ENCODE data around the gene PPIL6.

PPIL6 gene

DNA sequence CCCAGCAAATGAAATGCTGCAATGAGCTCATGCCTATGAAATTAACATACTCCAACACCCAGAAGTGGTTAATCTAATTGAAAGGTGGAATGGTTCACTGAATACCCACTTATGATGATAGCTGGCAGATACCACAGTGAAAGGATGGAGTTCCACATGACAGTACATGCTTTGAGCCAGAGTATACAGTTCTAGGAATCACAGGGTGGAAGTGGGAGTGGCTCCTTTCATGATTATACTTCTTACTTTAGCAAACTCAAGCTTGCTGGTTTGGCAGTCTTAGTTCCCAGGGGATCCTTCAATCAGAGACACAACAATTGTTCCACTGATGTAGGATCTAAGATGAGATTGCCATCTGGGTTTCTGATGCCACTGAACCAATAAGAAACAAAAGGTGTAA, 79.6 kb downstream of the PPIL6 start:
- FAIRE-seq: no peak

DNA sequence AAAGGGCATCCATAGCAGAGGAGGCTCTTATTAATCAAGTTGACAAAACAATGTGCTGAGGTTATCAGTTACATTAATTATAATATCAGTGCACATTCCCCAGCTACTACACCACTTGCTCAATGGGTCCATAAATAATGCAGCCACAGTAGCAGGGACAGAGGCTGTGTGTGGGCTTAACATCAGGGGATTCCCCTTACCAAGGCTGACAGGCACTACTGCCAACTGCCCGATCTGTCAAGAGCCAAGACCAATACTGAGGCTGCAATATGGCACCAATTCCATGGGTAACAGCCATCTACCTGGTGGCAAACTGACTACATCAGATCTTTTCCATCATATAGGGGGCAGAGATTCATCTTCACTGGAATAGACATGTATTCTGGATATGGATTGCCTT, 80.1 kb downstream of the PPIL6 start:
- FAIRE-seq: no peak

DNA sequence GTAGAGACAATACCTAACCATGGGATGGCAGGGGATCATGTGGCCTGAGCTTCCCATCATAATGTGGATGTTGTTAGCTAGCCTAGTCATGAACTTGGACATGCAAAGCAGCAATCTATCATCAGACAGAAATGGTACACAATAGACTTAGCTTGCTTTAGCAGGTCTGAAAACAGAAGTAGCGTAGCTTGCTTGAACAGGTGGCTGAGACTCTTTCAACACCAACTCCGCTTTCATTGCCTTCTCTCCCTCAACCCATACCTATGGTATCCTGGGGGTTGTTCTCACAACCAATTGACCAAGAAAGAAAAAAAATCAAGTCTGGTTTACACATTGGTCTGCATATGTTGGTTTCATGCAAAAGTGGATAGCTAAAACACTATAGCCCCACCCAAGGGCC, 81.2 kb downstream of the PPIL6 start:
- FAIRE-seq: no peak

DNA sequence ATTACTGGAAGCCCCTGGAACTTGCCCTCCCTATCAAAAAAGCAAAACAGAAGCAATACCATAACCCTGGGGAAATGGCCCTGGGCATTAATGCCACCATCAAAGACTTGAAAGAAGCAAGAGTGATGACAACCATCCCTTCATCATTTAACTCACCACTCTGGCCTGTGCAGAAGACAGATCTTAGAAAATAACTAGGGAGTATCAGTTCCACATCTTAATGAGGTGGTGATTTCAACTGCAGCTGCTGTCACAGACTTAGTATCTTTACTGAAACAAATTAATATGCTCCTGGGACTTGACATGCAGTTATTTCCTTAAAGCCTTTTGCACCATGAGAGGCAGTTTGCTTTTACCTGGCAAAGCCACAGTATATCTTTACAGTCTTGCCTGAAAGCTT, 82.2 kb downstream of the PPIL6 start:
- no peak for FAIRE-seq

DNA sequence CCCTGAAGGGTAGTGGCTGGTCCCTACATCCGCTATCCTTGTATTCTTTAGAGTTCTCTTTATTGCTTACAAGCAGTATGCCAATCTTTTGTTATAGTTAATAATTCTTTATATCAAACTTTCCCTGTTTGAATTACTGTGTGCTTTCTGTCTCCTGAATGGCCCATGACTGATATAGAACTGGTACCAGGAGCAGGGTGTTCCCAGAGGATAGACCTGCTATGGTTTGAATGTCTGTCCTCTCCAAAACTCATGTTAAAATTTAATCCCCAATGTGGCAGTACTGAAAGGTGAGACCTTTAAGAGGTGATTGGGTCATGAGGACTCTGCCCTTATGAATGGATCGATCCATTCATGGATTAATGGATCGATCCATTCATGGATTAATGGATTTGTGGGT, 84.2 kb downstream of the PPIL6 start:
- FAIRE-seq: no peak

DNA sequence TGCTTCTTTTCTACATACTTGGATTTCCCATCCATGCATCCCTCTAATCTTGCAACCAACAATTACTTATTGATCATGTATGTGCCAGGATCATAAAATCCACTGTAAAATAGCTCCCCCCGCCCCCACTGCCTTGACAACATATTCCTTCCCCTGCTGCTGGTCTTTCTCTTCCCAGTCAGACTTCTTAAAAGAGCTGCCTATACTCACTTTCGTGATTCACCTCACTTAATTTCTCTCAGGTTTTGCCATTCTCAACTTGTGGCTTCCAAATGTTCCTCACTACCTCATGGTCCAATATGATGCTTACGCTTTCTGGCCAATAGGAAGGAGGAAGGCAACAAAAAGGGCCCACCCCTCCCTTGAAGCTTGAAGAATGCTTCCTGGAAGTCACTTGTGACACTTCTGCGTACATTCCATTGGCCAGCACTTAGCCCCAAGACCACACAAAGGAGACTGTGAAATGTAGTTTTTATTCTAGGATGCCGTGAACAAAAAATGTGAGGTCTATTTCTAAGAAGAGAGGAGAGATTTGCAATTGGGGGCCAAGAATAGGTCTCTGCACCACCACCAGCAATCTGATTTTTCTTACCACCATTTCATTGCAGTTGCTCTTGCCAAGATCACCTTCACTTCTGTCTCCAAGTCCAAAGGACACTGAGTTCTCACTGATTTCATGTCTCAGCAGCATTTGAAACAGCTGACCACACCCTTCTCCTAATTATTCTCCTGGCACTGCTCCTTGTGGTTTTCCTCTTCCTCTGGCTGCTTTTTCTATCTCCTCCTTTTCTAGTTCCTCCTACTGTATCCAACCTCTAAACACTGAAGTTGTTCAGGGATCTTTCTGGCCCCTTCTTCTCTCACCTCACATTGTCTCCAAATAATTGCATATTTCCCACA, 88.9 kb downstream of the PPIL6 start:
- FAIRE-seq: no peak

DNA sequence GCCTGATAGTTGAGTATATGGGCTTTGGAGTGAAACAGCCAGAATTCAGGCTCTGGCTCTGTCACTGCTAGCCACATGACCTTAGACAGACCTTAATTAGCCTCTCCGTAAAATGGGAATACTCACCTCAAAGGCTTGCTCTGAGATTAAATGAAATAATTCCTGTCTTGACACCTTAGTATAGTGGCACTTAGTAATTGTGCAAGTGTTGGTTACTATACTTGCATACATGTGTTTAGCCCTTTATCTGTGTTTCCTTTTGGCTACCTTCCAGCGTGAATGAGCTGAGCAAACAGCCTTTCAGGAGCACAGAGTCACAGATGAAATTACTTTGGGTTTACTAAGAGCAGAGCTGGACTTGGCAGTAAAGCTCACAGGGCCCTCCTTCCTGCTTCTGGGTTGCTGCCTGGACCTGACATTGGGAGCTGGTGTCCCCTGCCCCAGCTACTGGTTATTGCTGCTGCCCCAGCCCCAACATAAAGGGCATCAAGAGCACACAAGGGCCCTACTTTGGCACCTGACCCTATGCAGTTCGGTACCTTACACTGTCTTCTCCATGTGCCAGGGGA, 90.9 kb downstream of the PPIL6 start:
- FAIRE-seq: no peak

DNA sequence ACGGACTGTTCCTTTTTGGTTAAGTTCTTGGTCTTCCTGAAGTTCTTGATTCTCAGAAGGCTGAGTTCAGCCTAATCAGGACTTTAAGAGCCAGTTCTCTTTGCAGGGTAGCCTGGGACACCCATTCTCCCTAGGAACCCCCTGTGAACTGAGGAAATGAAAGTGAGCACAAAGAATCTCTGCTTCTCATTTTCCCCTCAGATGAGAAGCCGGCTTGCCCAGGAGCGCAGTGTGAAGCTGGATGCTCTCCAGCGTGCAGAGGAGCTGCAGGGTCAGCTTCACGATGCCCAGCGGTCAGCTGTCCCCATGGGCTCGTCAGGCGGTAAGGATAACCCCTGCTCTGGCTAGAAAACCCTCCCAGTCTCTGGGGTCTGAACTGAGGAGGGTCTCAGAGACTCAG, 92.2 kb downstream of the PPIL6 start:
- no peak for FAIRE-seq

DNA sequence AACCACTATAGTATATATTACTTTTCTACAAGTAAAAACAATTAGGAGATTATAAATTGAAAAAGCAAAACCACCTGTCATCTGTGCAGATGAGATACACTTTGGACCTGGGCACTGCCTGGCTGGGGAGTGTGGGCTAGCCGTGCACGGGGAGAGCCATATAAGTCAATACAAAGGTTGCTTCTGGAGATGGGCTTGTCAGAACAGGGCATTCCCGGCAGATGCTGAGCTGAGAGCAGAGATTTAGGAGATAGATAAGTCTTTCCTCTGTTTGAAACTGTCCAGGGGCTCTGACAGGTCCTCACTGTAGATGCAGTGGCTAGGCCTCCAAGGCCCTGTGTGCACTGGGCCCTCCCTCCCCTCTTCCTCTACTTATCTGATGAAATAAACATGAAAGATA, 92.6 kb downstream of the PPIL6 start:
- FAIRE-seq: no peak

DNA sequence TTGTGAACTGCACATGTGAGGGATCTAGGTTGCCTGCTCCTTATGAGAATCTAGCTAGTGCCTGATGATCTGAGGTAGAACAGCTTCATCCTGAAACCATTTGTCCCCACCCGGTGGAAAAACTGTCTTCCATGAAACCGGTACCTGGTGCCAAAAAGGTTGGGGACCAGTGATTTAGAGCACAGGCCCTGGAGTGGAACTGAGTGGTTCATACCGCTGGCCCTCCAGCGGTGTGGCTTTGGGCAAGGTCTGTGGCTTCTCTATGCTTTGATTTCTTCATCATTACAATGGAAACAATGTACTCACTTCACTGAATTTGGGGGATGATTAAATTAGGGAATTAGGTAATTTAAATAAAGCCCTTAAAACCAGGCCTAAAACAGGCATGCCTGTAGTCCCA, 94.4 kb downstream of the PPIL6 start:
- FAIRE-seq: no peak

DNA sequence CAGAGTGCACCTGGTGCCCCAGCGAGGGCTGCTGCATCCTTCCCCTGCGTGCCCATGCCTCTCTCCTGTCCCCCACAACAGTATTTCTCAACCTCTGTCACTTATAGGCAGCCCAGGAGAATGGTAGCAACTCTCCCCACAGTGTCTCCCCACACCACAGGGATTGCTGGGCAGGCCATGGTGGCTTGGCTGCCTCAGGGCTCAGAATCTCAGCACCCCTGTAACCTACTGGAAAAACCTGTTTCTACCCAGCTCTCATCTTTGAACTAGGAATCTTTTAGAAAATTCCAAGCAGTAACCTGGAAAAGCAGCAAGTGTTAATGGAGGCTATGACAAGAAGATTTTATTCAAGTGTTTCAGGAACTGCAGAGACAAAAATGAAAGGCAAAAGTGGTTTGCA, 96.2 kb downstream of the PPIL6 start:
- FAIRE-seq: no peak

DNA sequence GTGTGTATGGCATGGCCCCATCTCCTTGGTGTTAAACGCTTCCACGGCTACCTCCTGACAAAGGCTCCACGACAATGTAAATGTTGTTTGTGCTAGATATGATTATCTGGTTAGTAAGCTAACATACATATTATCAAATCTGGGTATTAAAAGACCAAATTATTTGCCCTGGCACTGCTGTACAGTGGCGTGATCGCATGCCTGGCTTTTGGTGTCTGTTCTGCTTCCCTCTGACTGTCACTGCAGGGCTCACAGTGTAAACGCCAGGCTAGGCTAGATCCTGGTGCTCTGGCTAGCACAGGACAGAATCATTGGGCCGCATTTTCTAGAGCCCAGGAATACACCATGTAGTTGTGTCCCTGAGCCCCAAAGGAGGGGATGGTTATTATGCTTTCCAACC, 96.9 kb downstream of the PPIL6 start:
- no peak for FAIRE-seq

DNA sequence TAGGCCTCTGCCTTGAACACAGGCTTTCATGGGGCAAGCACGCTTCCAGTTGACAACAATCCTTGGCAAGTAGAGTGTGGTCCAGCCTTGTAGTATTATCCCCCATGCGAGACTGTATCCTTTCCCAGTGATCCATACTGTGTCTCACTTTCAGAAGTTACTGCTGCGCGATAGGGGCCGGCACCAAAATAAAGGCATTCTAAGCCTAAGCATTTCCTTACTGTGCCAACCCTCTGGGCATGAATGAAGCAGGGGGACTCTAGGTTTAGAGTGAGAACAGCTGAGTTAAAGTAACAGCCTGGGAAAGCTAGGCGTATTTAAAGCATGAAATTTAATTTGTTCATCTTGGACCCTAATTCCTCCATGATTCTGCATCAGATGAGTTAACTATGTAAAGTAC, 97.5 kb downstream of the PPIL6 start:
- FAIRE-seq: no peak

DNA sequence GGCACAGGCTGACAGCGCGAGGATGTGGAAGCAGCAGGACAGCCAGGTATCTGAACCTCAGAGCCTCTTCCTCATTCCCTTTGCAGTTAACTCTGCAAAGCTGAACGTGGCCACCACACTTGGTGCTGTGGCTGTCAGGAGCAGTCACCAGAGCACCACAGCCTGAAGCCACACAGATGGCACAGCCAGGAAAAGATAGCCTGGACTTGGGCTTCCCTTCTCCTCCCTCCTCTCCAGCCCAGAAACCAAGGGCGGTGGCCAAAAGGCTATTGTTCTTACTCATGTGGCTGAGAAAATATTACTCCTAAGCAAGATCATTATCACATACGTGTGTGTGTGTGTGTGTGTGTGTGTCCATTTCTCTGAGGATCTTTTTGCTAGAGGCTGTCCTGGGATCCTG, 97.9 kb downstream of the PPIL6 start:
- FAIRE-seq: no peak

DNA sequence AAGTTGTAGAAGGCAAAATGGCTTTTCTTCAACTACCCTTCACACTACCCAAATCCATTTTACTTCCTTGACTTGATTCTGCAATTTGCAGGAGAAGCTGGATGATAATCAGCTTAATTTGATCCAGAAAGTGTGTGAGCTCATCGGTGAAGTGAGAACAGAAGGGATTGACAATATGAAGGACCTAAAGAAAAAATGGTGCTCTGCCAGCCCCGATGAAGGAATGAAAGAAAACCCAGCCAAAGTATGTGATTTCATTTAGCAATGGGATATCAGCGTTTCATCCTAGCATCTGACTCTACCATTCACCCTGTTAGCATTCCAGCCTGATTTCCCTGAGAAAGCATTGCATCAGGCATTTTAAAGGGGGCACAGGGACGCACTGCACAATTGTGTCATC, 99.6 kb downstream of the PPIL6 start:
- no peak for FAIRE-seq

Data from colon (tissue), 2 donors.